GM12878 (cell line): ENCODE data around the gene STPG3. TPM values are rescaled to one million over a fixed set of nuclear protein-coding genes. Genes with fewer than 3 reads are reported as not detected.
A peak's percentile ranks its signal among the peaks of the same experiment; 100 is the strongest.

Experiments used
- ASH2L ChIP-seq: fragments of 300-600, 200-600 bp; sonication (generic); IDR thresholded peaks from 2 replicates; pipeline ENCODE4 v1.6.1; 2017; ENCODE audit warnings: low read depth, mild to moderate bottlenecking, borderline replicate concordance
- ATF7 ChIP-seq: fragments of 450-650 bp; IDR thresholded peaks from 2 replicates; pipeline ENCODE4 v1.6.1; 2016; ENCODE audit warnings: low read depth, mild to moderate bottlenecking
- CBX3 ChIP-seq: fragments of 200-600 bp; sonication (generic); IDR thresholded peaks from 2 replicates; pipeline ENCODE4 v1.6.1; 2016; ENCODE audit warnings: low read depth, borderline replicate concordance
- CBX5 ChIP-seq: sonication (generic); IDR thresholded peaks from 2 replicates; pipeline ENCODE4 v1.6.1; 2016; ENCODE audit warnings: low read depth, moderate library complexity, mild to moderate bottlenecking, inconsistent platforms
- CHD1 ChIP-seq: IDR thresholded peaks from 2 replicates; pipeline ENCODE4 v1.6.1; 2012; ENCODE audit warnings: low read depth, low read length, improper control_type of control experiment
- CHD4 ChIP-seq: fragments of 200-600 bp; sonication (generic); IDR thresholded peaks from 2 replicates; pipeline ENCODE4 v1.6.1; 2016; ENCODE audit warnings: mild to moderate bottlenecking
- GABPA ChIP-seq: IDR thresholded peaks from 2 replicates; pipeline ENCODE4 v1.6.1; 2014; ENCODE audit warnings: antibody characterized with exemption, low read depth, mild to moderate bottlenecking, inconsistent platforms
- GATAD2B ChIP-seq: fragments of 450-650 bp; conservative IDR thresholded peaks from 2 replicates; pipeline ENCODE4 v1.6.1; 2017; ENCODE audit warnings: low read depth, mild to moderate bottlenecking, moderate library complexity
- HDAC2 ChIP-seq: fragments of 200-600 bp; sonication (generic); IDR thresholded peaks from 2 replicates; pipeline ENCODE4 v1.6.1; 2017
- HDAC6 ChIP-seq: fragments of 200-600 bp; sonication (generic); IDR thresholded peaks from one replicate; pipeline ENCODE4 v1.8.0; 2017; ENCODE audit warnings: antibody characterized with exemption; ENCODE audit not compliant: unreplicated experiment
- IRF3 ChIP-seq: fragments of 450-650 bp; IDR thresholded peaks from 2 replicates; pipeline ENCODE4 v1.6.1; 2014; ENCODE audit warnings: mild to moderate bottlenecking
- IRF5 ChIP-seq: fragments of 450-650 bp; IDR thresholded peaks from 2 replicates; pipeline ENCODE4 v1.6.1; 2017; ENCODE audit warnings: borderline replicate concordance
- LARP7 ChIP-seq: fragments of 450-650 bp; IDR thresholded peaks from 2 replicates; pipeline ENCODE4 v1.6.1; 2017; ENCODE audit warnings: mild to moderate bottlenecking
- MTA2 ChIP-seq: fragments of 450-650 bp; IDR thresholded peaks from 2 replicates; pipeline ENCODE4 v1.6.1; 2016; ENCODE audit warnings: low read depth, mild to moderate bottlenecking, moderate library complexity
- MYB ChIP-seq: fragments of 150-350 bp; IDR thresholded peaks from 2 replicates; pipeline ENCODE4 v1.6.1; 2014; ENCODE audit warnings: mild to moderate bottlenecking, low read depth, low read length, borderline replicate concordance
- RBBP5 ChIP-seq: fragments of 200-600 bp; sonication (generic); conservative IDR thresholded peaks from 2 replicates; pipeline ENCODE4 v1.6.1; 2016
- RELB ChIP-seq: fragments of 450-650 bp; IDR thresholded peaks from 2 replicates; pipeline ENCODE4 v1.6.1; 2017; ENCODE audit warnings: low read depth, mild to moderate bottlenecking, moderate library complexity
- RUNX3 ChIP-seq: IDR thresholded peaks from 2 replicates; pipeline ENCODE4 v1.6.1; 2012; ENCODE audit warnings: low read length, inconsistent platforms
- SMAD1 ChIP-seq: fragments of 450-650 bp; IDR thresholded peaks from 2 replicates; pipeline ENCODE4 v1.6.1; 2018; ENCODE audit warnings: mild to moderate bottlenecking, low read depth; ENCODE audit not compliant: partially characterized antibody
- SMC3 ChIP-seq: IDR thresholded peaks from 2 replicates; pipeline ENCODE4 v1.6.1; 2011; ENCODE audit warnings: low read length, improper control_type of control experiment, borderline replicate concordance
- SP1 ChIP-seq: IDR thresholded peaks from one replicate; pipeline ENCODE4 v1.6.1; 2011; ENCODE audit warnings: low read depth, low read length
- SREBF1 ChIP-seq: IDR thresholded peaks from 2 replicates; pipeline ENCODE4 v1.6.1; 2012; ENCODE audit warnings: mild to moderate bottlenecking, low read length
- ZBTB40 ChIP-seq: fragments of 450-650 bp; IDR thresholded peaks from 2 replicates; pipeline ENCODE4 v1.6.1; 2016; ENCODE audit warnings: mild to moderate bottlenecking, moderate library complexity, borderline replicate concordance
- ZNF384 ChIP-seq: IDR thresholded peaks from 2 replicates; pipeline ENCODE4 v1.6.1; 2012; ENCODE audit warnings: low read depth, mild to moderate bottlenecking, low read length, improper control_type of control experiment, borderline replicate concordance
- polyA plus RNA-seq, 11 experiments: library from polyadenylated mRNA; depleted of rRNA in 4 of 11; unstranded in 6 of 11; stranded (reverse) in 5 of 11; fragments of >200 nt; fragmentation: Nextera tagmentation in 4 of 11; fragmentation: Illumina TruSeq in 1 of 11; extraction: Ambion mirVana in 4 of 11; extraction: Trizol in 1 of 11; gene quantifications; 1 replicate in 1 of 11; 2 replicates in 10 of 11; pipeline versions ENCODE4 v1.2.1 to v1.2.3, GENCODE V29; 2011 to 2016; ENCODE audit warnings: inconsistent platforms in 2 of 11, missing spikeins in 2 of 11, low read depth in 1 of 11
- total RNA-seq, 4 experiments: library from RNA; depleted of rRNA in 3 of 4; stranded (reverse); fragments of >200 nt in 3 of 4; fragmentation: Illumina TruSeq in 1 of 4; extraction: Trizol in 1 of 4; gene quantifications; 2 replicates each; pipeline versions ENCODE4 v1.2.1 to v1.2.3, GENCODE V29; 2013 to 2021

Gene STPG3
- total and polyA plus RNA-seq, 10 of the 15 experiments (the other 5 are each of a cell fraction or from before 2014, with no cell fraction given), result not detected

- TF ChIP-seq GABPA, result no peak
- no peak for TF ChIP-seq CBX3
- no peak for TF ChIP-seq ZNF384
- TF ChIP-seq SP1, result no peak
- no peak for TF ChIP-seq MTA2
- no peak for TF ChIP-seq CHD4
- TF ChIP-seq IRF5, result no peak
- TF ChIP-seq RBBP5, result no peak
- TF ChIP-seq ZBTB40, result peak; percentile 20; the same call in 1 of the 2 replicates
- TF ChIP-seq CBX5, result no peak
- TF ChIP-seq HDAC2, result no peak
- no peak for TF ChIP-seq CHD1
- no peak for TF ChIP-seq SMC3
- TF ChIP-seq SMAD1, result no peak
- peak; percentile 87 for TF ChIP-seq GATAD2B
- no peak for TF ChIP-seq RELB
- no peak for TF ChIP-seq IRF3
- TF ChIP-seq ASH2L, result no peak
- peak; percentile 74 for TF ChIP-seq HDAC6
- no peak for TF ChIP-seq SREBF1
- TF ChIP-seq RUNX3, result no peak
- TF ChIP-seq MYB, result no peak
- 0 out of 2 replicates have a peak, but pooled peaks have one; percentile 16 for TF ChIP-seq LARP7
- TF ChIP-seq ATF7, result no peak
Measured at GRCh38 chr9:137301081-137301947, 50.2 kb downstream of the STPG3 start (continued).
